Measurements from ENCODE around the gene TPRX1.
"Not testable (repeated sequence)": the region's sequence is repeated elsewhere in the genome, so short reads cannot be mapped to it uniquely, and the experiment has no call there.

The TPRX1 gene

DNA sequence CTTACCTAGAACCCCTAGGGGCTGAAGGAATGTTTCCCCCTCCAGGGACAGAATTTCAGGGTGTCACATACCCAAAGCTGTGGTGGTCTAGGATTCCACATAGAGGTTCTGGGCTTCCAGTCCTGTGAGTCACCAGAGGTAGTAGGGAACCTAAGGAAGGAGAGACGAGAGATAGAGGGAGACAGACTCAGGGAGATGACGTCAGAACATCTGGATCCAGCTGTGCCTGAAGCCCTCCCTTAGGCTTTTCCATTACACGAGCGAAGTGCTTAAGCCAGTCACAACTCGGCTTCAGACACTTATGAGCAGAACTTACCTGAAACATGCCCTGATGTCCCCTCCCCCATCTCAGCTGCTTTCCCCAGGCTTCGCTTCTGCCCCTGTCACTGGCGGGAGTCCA is 37.7 kb downstream of the TPRX1 start:
- no peak for DNase-seq (ENCODE audit: low read depth in 2 of 2)

DNA sequence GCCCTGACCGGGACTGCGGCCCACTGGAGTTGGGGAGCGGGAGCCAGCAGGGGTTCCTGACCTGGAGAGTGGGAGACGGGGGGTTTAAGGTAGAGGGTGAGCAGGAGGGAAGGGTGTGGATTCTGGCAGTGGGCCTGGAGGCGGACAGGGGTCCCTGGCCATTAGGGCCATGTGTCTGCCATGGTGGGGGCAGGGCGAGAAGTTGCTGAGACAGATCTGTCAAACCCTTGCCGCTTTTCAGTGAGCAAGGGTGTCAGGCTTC is 38.1 kb downstream of the TPRX1 start:
- no peak for DNase-seq (ENCODE audit: low read depth in 2 of 2)

DNA sequence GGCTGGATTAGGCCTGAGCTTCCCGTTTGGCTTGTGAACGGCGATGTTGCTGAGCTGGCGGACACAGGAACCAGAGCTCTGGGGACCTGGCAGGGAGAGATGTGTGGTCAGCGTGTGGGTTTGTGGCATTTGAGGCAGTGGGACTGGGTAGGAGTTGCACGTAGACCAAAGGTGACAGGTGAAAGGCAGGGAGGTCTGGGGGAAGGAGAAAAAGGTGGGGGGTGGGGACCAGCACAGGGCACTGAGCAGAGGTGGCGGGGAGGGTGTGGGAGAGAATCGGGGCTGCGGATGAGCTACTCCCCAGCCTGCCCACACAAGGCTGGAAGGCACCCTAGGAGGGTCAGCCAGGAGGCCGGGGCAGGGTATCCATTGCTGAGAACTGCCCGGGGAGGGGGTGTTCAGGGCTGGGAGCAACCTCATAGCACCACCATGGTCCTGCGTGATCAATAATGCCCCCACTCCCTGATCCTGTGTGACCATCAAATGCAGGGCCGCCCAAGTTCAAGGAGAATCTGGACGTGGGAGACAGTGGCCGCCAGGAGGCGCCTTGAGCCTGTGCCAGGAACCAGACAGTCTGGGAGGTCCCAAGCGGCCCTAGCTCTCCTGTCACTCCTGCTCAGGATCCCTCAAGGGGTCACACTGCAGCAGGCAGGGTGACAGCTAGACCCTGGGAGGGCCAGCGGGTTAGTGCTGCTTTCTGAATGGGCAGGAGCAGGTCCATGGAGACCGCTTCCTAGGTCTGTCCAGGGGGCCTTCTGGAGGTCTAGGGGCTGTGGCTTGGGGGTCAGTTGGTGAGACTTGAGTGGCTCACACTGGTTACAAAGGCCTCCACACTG is 38.6 kb downstream of the TPRX1 start:
- DNase-seq (ENCODE audit: low read depth in 2 of 2), result no peak

DNA sequence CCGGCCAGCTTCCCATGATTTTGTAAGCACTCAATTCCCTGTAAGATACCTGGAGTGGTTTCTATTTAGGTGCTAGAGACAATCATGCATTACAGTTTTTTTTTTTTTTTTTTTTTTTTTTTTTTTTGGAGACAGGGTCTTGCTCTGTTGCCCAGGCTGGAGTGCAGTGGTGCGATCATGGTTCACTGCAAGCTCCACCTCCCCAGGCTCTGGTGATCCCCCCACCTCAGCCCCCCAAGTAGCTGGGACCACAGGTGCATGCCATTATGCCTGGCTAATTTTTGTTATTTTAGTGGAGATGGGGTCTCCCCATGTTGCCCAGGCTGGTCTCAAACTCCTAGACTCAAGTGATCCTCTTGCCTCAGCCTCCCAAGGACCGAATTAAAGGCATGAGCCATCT is 39.6 kb downstream of the TPRX1 start:
- not testable (repeated sequence) for DNase-seq (ENCODE audit: low read depth in 2 of 2)

DNA sequence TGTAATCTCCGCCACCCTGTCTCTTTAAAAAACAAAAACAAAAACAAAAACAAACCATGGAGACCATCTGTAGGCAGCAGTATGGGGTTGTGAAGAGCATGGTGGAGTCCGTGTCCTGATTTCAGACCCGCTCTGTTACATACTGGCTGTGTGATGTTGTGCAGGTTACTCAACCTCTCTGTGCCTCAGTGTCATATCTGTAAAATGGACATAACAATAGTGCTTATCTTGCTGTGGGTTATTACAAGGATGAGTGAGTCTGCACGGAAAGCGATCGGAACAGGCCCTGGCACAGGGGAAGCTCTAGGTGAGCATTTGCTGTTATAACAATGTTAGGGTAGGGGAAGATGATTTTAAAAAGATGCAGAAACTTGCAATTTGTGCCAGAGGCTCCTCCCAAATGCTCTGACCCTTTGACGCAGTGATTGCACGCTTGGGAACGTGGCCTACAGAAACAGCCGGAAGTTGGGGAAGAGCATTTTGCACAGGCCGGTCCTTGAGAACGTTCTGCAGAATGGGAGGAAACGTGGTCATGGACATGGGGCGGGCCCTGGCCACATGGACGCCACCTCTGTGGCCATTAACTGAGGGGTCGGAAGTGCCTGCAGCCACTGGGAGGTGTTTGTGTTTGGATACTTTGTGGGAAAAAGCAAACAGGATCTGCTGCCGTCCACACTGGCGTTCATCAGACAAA is 41.6 kb downstream of the TPRX1 start:
- DNase-seq (ENCODE audit: low read depth in 2 of 2), result no peak

DNA sequence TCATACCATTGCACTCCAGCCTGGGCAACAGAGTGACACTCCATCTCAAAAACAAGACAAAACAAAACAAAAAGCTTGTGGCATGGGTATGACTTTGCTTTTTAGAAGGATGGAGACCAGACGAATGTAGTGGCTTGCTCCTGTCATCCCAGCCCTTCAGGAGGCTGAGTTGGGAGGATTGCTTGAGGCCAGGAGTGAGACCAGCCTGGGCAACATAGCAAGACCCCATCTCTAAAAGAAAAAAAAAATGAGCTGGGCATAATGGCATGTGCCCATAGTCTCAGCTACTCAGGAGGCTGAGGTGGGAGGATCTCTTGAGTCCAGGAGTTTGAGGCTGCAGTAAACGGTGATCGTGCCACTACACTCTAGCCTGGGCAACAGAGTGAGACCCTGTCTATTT is 42.2 kb downstream of the TPRX1 start:
- no peak for DNase-seq (ENCODE audit: low read depth in 2 of 2)

DNA sequence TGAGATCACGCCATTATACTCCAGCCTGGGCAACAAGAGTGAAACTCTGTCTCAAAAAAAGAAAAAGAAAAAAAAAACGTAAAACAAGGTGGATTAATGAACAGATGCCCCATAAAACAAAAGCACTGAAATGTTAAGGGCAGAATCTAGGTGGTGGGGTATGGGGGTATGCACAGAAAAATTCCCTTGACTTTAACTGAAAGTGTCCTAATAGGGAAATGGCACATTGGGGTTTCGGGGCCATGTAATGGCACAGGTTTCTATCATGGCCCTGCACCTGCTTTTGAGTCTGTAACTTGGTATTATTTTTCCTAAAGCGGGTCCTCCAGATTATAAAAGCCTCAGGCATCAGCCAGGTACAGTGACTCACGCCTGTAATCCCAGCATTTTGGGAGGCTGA is 42.8 kb downstream of the TPRX1 start:
- DNase-seq (ENCODE audit: low read depth in 2 of 2), result no peak

DNA sequence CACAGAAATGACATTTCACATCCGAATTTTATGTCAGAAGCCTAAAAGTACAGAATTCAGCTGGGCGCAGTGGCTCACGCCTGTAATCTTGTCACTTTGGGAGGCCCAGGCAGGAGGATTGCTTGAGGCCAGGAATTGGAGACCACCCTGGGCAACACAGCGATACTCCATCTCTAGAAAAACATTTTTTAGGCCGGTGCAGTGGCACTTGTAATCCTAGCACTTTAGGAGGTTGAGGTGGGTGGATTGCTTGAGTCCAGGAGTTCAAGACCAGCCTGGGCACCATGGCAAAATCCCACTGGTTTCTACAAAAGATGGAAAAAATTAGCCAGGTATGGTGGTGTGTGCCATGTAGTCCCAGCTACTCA is 43.7 kb downstream of the TPRX1 start:
- DNase-seq (ENCODE audit: low read depth in 2 of 2), result no peak

DNA sequence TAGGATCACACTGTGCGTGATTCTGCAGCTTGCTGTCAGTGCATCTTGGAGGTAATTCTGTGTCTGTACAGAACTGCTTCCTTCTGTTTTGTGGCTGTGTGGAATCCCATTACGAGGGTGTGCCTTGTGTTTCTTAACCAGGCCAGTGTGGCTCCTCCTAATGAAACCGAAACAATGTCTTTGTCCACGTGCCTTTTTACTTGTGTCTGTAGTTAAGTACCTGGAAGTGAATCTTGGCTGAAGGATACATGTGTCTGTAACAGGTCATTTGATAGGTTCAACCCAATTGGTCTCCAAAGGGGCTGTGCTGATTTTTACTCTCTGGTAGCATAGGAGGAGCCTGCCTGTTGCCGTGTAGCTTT is 45.9 kb downstream of the TPRX1 start:
- no peak for DNase-seq (ENCODE audit: low read depth in 2 of 2)

DNA sequence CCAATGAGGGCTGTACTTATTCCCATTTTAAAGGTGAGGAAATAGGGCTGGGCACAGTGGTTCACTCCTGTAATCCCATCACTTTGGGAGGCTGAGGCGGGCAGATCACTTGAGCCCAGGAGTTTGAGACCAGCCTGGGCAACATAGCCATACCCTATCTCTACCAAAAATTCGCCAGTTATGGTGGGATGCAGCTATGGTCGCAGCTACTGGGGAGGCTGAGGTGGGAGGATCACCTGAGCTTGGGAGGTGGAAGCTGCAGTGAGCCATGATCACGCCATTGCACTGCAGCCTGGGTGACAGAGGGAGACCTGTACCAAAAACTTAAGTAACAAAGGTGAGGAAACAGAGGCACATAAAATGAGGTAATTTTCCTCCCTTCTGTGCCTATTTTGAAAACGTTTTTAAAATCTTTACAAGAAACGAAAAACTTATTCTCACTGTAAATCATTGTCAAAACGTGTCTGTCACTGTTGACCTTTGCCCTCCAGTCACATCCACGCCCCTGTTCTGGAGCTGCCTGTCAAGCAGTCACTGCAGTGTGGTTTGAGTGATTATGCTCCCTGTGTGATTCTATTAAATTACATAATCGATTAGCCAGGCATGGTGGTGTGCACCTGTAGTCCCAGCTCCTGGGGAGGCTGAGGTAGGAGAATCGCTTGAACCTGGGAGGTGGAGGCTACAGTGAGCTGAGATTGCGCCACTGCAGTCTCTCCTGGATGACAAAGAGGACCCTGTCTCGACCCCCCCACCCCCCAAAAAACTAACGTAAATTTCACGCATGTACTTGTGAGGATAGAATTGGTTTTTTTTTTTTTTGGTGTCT is 46.5 kb downstream of the TPRX1 start:
- DNase-seq (ENCODE audit: low read depth in 2 of 2), result no peak

DNA sequence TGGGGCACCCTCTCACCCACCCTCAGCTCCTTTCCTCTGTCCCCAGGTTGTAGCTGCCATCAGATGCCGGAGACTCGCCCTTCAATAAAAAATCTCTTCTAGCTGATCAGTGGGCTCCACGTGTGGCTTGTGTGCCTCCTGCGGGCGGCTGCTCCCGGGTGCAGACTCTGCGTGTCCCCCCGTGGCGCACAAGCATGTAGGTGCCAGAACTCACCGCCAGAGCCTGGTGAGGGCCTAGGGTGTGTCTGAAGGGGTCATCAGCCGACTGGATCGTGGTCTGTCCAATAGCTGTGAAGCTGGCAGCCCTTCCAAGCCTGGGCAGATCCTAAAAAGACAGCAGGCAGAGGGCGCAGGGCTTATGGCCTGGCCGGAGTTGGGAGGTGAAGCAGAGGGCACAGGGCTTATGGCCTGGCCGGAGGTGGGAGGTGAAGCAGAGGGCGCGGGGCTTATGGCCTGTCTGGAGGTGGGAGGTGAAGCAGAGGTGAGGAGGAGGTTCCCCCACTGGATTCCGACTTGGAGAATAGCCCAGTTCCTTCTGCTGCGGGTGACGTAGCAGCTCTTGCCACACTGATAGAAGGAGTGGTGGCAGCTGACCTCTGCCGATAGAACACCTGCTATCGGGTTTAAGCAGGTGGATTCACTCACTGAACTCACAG is 47.3 kb downstream of the TPRX1 start:
- DNase-seq (ENCODE audit: low read depth in 2 of 2), result no peak

DNA sequence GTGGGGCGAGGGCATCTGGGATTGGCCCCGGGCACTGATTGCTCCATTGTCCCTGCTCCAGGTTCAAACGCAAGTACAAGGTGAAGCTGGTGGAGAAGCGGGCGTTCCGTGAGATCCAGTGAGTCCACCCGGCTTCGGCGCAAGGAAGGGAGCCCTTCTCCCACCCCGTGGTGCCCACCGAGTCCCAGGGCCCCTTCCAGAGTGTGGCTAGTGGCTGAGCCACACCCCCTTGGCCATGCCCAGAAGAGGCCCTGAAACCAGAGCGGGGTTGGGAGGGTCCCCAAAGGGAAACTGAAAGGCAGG is 47.8 kb downstream of the TPRX1 start:
- DNase-seq (ENCODE audit: low read depth in 2 of 2), result no peak

DNA sequence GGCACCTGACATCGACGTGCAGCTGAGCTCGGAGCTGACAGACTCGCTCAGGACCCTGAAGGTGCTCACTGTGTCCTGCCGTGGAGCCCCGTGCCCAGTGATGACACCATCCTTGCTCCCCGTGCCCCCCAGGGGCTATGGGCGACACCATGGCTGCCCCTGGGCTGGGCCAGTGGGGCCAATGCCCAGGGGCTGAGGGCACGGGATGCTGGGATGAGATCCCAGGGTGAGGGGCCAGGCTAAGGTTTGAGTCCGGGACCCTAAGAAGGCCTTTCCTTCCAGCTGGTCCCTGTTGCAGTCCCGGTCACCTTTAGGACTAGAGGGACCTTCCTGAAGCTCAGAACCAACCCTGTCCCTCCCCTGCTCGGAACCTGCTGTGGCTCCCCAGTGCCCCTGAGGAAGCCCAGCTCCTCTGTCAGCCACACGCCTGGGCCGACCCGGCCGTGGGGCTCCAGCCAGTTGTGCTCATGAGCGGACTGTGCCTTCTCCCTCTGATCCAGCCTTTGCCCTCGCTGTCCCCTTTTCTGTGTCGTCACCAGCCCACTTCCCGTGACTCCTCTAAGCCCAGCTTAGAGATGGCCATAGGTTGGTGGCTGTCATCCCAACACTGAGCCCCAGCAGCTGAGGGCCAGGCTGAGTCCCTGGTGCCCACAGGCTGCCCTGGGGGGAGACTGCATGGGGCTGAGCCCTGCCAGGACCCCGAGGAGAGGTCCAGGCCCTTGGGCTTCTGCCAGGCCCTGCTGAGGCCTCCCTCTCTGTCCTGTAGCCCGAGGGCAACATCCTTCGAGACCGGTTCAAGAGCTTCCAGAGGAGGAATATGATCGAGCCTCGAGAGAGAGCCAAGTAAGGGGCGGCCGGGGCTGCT is 48.4 kb downstream of the TPRX1 start:
- DNase-seq (ENCODE audit: low read depth in 2 of 2), result no peak

DNA sequence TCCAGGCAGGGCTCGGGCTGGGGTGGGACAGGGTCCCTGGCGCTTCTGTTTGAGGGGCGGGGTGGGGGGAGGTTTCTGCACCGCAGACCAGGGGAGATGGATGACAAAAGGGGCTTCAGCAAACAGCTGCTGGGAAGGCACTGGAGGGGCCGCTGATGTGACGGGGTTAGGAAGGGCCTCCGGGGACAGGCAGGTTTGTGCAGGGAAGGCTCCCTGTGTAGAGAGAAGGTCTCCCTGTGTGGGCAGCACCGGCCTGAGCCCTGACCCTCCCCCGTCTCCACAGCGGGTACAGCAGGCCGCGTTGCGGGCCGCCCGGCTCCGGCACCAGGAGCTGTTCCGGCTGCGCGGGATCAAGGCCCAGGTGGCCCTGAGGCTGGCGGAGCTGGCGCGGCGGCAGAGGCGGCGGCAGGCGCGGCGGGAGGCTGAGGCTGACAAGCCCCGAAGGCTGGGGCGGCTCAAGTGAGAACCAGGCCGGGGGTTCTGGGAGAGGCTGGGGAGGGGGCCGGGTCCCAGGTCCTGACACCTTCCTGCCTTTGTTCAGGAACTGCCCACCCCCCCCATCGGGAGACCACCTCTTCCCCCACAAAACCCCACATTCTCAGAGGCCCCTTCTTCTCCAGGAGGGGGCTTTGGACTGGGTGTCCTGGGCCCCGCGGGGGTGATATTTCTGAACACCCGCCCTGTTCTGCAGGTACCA is 49.1 kb downstream of the TPRX1 start:
- no peak for DNase-seq (ENCODE audit: low read depth in 2 of 2)

DNA sequence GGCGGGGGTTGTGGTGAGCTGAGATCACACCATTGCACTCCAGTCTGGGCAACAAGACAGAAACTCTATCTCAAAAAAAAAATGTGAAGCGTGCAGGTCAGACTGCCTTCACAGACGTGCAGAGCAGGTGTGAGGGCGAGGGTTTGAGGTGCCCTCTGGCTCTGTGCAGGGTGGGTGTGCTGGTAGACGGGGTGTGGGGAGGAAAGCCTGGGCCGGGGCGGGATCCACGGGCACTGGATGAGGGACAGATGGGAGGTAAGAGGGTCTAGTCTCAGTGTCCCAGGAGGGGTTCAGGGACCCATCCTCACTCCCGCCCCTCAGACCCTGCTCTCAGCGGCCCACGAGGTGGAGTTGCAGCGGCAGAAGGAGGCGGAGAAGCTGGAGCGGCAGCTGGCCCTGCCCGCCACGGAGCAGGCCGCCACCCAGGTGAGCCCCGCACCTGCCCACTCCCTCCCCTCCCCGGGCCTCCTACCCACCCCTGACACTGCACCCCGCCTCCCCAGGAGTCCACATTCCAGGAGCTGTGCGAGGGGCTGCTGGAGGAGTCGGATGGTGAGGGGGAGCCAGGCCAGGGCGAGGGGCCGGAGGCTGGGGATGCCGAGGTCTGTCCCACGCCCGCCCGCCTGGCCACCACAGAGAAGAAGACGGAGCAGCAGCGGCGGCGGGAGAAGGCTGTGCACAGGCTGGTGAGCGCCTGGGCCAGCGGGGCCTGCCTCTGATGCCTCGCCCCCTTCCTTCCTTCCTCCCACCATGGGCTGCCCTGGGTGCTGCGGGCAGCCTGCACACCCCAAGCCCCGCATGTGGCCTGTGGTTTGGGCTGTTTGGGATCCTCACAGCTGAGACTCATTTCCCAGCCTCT is 49.9 kb downstream of the TPRX1 start:
- no peak for DNase-seq (ENCODE audit: low read depth in 2 of 2)

DNA sequence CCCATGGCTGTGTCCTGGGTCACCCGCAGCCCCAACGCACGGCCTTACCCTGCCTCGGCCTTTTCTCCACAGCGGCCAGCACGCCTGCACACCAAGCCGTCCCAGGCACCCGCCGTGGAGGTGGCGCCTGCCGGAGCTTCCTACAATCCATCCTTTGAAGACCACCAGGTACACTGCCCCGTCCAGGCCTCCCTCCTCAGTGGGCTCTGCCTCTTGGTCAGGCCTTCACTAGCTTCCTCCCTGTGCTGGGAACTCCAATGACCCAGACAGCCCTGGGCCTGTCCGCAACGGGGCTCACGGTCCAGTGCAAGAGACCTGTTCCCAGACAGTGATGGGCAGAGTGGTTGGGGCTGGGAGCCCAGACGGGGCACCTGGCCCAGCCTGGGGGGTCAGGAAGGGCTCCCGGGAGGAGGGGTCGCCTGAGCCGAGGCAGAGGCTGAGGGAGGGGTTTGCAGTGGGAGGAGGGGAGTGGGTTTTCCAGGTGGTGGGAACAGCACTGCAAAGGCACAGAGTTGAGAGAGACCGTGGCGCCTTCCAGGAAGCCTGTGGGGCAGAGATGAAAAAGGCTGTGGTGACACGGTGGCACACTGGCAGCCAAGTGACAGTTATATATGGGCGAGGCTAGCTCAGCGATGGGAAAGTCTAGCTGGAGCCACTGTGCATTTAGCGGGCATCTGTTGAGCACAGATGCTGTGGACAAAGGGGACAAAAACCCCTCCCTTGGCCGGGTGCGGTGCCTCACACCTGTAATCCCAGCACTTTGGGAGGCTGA is 51.7 kb downstream of the TPRX1 start:
- DNase-seq (ENCODE audit: low read depth in 2 of 2), result no peak
